ENCODE results near the gene CDC42SE1.

Gene CDC42SE1

GRCh38 chr1:151010346-151010726 is 49.1 kb downstream of the CDC42SE1 start:
- TF ChIP-seq CTCF (IDR thresholded peaks at IDR 0.05; ENCODE audit: insufficient read depth, low read length, missing control alignments), result no peak
- ChIA-PET POLR2A (no interaction called here), CTCF (interaction anchor here (0.6 to 2.3 kb wide), 6 partner anchors 14 to 89 kb away, joined by 3 to 11 read pairs (median 4); partner anchors contain the start of gene C1orf56)
- no peak overlapping the region for H3K4me3 ChIP-seq (ENCODE audit: low read depth, low read length)
- DNase-seq (ENCODE audit: low read depth, low spot score), result no peak

DNA sequence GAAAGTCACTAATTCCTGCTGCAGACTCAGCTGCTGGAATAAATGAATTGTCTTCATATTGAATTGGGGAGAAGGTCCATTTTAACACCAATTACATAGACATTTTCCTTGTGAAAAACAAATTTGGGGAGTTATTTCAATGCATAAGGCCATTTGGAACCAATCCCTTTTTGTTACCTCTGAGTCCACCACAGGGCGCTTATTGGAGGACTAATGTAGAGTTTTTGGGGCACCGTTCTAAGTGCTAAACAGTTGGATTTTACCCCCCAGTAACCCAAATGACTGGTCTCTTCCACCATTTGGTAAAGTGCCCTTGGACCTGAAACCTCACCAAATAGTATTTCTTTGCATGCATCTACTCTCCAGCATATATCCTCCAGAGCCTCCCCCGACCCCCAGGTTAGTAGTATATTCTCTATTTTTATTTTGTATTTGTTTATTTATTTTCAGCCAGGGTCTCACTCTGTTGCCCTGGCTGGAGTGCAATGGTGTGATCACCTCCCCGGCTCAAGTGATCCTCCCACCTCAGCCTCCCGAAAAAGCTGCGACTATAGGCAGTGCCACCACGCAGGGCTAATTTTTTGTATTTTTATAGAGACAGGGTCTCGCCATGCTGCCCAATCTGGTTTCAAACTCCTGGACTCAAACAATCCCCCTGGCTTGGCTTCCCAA is 49.6 kb downstream of the CDC42SE1 start:
- no peak overlapping the region for H3K4me3 ChIP-seq (ENCODE audit: low read depth, low read length)
- TF ChIP-seq CTCF (IDR thresholded peaks at IDR 0.05; ENCODE audit: insufficient read depth, low read length, missing control alignments), result no peak
- ChIA-PET POLR2A (no interaction called here), CTCF (interaction anchor here (0.6 to 2.3 kb wide), 6 partner anchors 15 to 90 kb away, joined by 3 to 11 read pairs (median 4); partner anchors contain the start of gene C1orf56)
- no peak for DNase-seq (ENCODE audit: low read depth, low spot score)

GRCh38 chr1:151009206-151009587 is 50.2 kb downstream of the CDC42SE1 start:
- ChIA-PET CTCF (interaction anchor here (1.0 to 2.3 kb wide), 2 partner anchors 15 to 90 kb away, joined by 3 to 11 read pairs; no protein-coding TSS in a partner anchor), POLR2A (no interaction called here)
- peak overlapping the region; percentile 89 for H3K4me3 ChIP-seq (ENCODE audit: low read depth, low read length)
- TF ChIP-seq CTCF (IDR thresholded peaks at IDR 0.05; ENCODE audit: insufficient read depth, low read length, missing control alignments), result no peak
- no peak for DNase-seq (ENCODE audit: low read depth, low spot score)

DNA sequence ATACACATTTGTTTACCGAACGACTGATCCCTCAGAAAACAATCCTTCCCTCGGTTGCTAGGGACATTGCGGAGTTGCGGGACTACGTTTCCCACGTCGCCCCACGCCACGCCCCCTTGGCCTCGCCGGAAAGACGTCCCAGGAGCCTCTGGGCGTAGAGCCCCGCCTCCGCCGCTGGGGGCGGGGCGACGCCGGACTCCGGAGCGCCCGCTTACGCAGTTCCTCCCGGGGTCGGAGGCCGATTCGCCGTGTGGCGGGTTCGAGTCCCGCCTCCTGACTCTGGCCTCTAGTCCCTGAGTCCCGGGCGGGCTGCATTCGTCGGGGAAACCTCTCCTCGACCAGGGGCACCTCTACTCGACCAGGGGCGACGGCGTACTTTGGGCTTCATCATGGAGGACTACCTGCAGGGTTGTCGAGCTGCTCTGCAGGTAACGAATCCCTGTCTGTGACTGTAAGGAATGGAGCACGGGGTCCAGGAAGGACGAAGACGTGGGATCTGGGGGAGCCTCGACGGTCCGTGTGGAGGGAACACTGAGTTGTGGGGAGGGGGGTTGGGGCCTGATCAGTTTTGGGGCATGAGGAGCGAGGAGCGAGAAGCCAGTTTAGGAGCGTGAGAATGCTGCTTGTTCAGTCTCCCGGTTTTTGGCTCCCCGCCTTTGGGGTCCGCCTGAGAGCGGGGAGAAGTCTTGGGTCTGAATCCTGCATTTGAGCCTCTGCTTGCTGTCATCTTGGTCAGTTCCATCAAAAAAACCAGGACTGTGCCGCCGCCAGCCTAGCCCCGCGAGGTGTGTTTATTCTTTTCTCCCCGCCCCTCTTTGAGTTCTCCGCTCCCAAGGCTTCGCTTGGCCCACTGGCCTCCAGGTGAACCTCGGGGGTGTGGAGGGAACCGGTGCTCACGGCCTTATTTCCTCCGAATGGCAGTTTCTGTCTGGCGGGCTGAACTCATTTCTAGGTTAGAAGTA is 50.9 kb downstream of the CDC42SE1 start, which contains the start of gene PRUNE1:
Gene PRUNE1 (plus strand): TSS at position 206 of the 962 bp plus-strand sequence. CDS start 184 bp downstream, at position 390.
- peak within 1 kb of the TSS; percentile 89 for H3K4me3 ChIP-seq (ENCODE audit: low read depth, low read length)
- DNase-seq (ENCODE audit: low read depth, low spot score), result no peak
- TF ChIP-seq CTCF (IDR thresholded peaks at IDR 0.05; ENCODE audit: insufficient read depth, low read length, missing control alignments), result no peak
- CTCF ChIA-PET, result interaction anchor here (1.0 kb wide), 1 partner anchor 9 kb away, joined by 3 read pairs; no protein-coding TSS in a partner anchor
- POLR2A ChIA-PET, result no interaction called here

GRCh38 chr1:151007853-151008243 is 51.6 kb downstream of the CDC42SE1 start:
- ChIA-PET CTCF (interaction anchor here (1.0 to 16.2 kb wide), 5 partner anchors 8 to 26 kb away, joined by 3 to 551 read pairs (median 9); partner anchors contain the start of genes ANXA9 and CERS2), POLR2A (no interaction called here)
- DNase-seq (ENCODE audit: low read depth, low spot score), result no peak
- H3K4me3 ChIP-seq (ENCODE audit: low read depth, low read length), result peak overlapping the region; percentile 28
- TF ChIP-seq CTCF (IDR thresholded peaks at IDR 0.05; ENCODE audit: insufficient read depth, low read length, missing control alignments), result no peak

Measured in AG04449 (cell line).